Effector CD8-positive, alpha-beta T cell (primary cell): ENCODE results near the gene PLOD3.
"Not testable (repeated sequence)": the region's sequence is repeated elsewhere in the genome, so short reads cannot be mapped to it uniquely, and the experiment has no call there.

Experiments used
- DNase-seq: peaks from one replicate; lab custom pipeline; 2025; lab: John Stamatoyannopoulos, UW
- total RNA-seq, 4 experiments: gene quantifications; one replicate each; lab custom pipeline; 2026; lab: John Stamatoyannopoulos, UW

The PLOD3 gene, protein sequence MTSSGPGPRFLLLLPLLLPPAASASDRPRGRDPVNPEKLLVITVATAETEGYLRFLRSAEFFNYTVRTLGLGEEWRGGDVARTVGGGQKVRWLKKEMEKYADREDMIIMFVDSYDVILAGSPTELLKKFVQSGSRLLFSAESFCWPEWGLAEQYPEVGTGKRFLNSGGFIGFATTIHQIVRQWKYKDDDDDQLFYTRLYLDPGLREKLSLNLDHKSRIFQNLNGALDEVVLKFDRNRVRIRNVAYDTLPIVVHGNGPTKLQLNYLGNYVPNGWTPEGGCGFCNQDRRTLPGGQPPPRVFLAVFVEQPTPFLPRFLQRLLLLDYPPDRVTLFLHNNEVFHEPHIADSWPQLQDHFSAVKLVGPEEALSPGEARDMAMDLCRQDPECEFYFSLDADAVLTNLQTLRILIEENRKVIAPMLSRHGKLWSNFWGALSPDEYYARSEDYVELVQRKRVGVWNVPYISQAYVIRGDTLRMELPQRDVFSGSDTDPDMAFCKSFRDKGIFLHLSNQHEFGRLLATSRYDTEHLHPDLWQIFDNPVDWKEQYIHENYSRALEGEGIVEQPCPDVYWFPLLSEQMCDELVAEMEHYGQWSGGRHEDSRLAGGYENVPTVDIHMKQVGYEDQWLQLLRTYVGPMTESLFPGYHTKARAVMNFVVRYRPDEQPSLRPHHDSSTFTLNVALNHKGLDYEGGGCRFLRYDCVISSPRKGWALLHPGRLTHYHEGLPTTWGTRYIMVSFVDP
- 16.3 to 36.8 (median 28.9) reads per million in 4 experiments for total RNA-seq

DNA sequence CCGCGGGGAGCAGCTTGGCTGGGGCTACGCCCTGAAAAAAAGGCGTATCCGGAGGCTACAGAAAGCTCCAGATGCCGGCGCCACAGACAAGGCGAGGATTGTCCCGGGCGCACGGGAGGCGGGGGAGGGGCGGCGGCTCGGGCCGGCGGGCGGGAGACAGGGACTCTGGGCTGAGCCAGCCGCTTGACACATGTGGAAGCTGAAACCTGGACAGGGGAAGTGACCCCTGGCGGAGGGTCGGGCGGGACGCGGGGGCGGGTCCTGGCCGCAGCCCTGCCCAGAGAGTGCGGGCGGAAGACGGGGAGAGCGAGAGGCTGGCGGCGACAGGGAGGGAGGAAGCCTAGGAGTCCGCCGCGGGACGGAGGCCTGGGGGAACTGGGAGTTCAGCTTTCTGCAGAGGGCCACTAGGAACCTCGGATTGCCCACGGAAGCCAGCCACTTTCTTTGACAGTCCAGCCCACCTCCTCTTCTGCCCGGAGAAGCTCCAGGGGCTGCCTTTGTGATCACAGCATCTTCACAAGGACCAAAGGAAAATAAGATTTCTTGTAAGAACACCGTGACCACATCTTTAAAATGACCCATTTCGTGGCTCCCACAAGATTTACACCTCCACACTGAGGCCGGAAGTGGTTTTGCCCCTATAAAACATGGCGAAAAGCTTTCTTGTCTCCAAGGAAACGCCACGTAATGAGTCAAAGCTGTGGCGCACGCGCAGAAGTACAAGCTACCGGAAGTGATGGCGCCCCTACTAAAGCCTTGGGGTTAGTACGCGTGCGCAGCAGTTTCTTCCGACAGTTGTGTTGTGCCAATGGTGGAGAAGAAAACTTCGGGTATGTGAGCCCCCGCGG, at the start of gene PLOD3, which contains the start of gene ZNHIT1:
Gene PLOD3 (minus strand): TSS at position 194 of the 848 bp plus-strand sequence. CDS start 307 bp downstream, outside the sequence.
Gene ZNHIT1 (plus strand): TSS at position 778 of the 848 bp plus-strand sequence. CDS start 31 bp downstream, at position 809.
- DNase-seq = peak; percentile 96

DNA sequence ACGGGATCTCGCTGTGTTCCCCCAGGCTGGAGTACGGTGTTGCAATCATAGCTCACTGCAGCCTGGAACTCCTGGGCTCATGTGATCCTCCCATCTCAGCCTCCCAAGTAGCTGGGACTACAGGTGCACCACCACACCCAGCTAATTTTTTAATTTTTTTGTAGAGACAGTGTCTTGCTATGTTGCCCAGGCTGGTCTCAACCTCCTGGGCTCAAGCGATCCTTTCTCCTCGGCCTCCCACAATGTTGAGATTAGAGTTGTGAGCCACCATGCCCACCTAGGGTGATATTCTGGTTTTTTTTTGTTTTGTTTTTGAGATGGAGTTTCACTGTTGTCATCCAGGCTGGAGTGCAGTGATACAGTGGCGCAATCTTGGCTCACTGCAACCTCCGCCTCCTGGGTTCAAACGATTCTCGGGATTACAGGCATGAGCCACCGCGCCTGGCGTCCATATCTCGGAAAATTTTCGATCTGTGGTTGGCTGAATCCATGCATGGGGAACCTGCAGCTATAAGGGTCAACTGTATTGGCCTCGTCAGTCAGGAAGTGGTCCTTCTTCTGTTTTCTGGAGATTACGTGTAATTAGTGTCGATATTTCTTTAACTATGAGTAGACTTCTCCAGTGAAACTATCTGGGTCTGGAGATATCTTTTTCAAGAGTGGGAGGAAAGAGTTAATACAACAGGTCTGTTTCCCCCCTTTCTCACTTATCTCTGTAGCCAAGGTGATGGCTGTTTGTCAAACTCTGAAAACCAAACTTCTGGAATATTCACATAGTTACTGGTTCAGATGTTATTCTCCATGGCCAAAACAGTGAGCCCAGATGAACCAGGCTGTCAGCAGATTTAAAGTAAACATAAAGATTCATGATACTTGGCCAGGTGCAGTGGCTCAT, 48.5 kb upstream of the PLOD3 start:
- DNase-seq = no peak

DNA sequence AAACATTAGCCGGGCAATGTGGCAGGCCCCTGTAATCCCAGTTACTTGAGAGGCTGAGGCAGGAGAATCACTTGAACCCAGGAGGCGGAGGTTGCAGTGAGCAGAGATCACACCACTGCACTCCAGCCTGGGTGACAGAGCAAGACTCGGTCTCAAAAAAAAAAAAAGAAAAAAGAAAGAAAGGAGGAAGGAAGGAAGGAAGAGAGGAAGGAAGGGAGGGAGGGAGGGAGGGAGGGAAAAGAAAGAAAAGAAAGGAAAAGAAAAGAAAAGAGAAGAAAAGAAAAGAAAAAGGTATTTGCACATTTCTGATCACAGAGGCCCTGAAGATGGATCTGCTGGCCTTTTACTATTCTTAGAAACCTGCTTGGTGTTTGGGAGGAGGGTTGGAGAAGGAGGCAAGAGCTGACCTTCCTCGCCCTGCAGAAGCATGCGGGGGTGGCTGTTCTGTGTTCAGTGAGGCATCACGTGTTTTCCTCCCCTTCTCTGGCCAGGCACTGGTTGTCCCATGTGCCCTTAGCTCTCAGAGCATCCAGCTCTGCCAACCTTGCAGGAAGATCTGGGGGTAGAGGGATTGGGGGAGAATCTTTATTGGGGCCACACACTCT, 46.8 kb upstream of the PLOD3 start:
- not testable (repeated sequence) for DNase-seq

DNA sequence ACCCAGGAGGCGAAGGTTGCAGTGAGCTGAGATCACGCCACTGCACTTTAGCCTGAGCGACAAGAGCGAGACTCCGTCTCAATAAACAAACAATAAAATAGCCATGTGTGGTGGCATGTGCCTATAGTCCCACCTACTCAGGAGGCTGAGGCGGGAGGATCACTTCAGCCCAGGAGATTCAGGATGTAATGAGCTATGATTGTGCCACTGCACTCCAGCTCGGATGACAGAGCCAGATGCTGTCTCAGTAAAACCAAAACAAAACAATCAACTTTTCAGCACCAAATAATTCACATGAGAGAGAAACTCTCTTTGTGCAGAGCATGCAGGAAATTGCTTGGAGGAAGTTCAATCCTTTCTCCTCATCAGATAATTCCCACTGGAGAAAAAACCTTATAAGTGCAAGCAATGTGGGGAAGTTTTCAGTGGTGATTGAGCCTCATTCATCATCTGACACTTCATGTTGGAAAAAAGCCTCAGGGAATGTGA, 40.9 kb upstream of the PLOD3 start:
- DNase-seq = no peak

DNA sequence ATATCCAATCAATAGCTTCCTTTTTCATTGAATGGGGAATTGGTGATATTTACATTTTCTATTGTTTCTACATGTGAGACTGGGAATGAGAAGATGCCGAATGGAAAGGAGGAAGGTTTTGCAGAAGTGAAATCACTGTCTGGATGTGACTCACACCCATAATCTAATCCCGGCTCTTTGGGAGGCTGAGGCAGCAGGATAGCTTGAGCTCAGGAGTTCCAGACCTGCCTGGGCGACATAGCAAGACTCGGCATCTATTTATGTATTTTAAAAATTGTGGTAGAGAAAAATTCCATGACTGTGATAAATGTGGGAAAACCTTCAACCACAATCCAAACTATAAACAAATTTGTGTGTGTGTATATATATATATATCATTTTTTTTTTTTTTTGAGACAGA, 38.4 kb upstream of the PLOD3 start:
- DNase-seq = no peak

DNA sequence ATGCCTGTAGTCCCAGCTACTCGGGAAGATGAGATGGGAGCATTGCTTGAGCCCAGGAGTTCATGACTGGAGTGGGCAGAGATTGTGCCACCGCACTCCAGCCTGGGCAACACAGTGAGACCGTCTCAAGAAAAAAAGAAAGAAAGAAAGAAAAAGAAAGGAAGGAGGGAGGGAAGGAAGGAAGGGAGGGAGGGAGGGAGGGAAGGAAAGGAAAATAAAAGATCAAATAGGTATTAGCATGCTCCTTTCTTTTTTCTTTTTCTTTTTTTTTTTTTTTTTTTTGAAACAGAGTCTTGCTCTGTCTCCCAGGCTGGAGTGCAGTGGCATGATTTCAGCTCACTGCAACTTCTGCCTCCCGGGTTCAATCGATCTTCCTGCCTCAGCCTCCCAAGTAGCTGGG, 35.8 kb upstream of the PLOD3 start:
- DNase-seq = not testable (repeated sequence)

DNA sequence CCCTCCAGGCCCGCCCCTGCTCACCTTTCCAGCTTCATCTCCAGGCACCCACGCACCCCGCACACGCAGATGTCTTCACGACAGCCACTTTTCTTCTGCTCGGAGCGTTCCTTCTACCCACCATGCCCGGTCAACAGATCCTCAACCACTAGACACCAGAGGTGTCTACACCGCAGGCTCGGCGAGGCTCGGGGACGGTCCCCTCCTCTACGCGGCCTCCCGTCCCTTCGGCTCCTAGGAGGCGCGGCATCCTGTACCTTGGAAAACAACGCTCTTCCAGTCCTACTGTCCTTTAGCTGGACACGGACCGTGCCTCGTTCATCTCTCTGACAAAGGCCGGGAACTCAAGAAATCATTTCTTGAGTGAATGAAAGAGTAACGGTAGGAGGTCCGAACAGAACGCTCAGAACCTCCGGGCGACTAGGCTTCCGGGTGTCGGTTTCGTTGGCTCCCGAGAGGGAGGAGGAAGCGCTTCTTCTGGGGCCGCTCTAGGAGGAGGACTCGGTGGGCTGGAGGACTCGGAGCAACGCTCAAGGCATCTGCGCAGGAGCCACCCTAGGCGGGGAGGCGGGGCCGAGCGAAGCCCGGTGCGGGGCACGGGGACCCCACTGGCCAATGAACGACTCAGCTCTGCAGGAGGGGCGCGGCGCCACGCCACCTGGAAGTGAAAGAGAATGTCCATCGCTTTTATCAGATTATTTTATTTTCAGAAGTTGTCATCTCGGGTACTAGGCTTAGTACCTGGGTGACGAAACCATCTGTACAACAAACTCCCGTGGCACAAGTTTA, 34.7 kb upstream of the PLOD3 start:
- peak; percentile 97 for DNase-seq

DNA sequence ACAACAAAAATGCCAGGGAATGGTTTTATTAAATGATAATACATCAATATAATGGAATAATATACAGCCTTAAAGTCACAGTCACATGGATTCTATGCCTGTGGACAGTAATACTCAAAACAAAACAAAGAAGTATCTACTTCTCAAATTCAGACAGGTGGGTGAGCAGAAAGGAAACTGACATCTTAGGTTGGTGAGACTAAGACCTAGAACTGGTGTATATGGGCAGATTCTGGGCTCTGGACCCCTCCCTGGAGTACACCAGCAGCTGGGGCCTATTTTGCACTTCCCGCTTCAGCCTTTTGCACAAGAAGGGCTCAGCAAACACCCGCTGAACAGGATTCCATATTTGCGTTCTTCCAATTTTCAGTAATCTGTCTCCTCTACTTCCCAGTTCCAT, 32.9 kb upstream of the PLOD3 start:
- DNase-seq = no peak

DNA sequence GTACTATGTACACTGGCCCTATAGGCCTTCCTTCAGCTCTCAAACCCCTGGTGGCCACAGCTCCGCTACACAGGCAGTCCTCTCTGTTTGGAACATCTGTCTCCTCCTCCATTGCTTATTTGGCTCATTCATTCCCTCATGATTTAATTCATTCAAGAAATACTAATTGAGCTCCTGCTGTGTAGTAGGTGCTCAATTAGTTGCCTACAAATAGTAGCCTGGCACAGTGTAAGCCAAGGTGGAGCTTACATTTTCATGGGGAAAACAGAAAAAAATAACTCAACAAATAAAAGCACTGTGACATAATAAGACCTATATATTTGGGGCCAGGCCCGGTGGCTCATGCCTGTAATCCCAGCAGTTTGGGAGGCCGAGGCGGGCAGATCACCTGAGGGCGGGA, 30.9 kb upstream of the PLOD3 start:
- no peak for DNase-seq

DNA sequence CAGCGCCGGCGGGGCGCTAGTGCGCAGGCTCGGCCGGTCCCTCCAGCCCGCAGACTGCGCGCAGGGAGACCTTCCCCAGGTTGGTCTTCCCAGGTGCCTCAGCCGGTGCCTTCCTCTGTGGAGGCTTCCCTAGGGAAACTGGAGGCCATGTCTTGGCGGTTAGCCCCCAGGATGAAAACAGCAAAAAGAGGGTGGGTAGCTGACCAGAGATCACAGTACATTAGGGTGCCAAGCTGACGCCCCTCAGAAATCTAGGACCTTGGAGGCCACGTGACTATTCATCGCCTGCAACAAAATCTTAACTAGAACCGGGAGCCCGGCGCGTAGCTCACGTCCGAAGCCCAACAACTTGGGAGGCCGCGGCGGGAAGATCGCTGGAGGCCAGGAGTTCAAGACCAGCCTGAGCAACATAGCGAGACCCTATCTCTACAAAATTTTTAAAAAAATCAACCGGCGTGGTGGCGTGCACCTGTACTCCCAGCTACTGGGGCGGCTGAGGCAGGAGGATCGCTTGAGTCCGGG, 27.8 kb upstream of the PLOD3 start:
- DNase-seq = no peak

DNA sequence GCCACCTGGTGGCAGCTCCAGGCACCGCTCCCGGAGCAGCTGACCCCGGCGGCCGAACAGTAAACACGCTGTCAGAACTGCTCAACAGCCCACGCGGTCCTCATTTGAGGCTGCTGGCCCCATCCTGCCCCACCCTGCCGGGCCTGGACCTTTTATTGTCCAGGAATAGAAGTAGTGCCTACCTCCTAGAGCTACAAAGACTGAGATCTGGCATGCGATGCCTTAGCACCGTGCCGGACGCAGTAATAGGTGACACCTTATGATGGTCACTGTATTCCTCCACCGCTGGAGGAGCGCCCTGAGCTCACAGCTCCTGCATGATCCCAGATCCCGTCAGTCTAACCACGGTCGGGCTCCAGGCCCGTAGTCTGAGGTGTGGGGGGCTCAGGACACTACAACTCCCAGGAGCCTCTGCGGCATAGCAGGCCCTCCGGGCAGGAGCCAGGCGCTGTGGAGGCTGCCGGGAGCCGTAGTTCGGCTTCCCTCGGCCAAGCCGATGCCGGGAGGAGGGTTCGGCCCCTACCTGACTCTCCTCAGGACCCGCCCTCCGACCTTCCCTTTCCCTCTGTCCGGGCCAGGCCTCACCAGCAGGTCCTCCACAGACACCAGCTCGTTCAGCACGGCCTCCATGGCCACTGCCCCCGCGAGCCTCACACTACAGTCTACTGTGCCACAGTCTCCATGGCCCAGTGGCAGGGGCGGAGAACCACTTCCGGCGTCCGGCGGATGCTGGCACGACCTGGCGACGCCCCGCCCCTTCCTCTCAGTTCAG, 27.2 kb upstream of the PLOD3 start, which contains the start of gene FIS1:
Gene FIS1 (minus strand): TSS at position 707 of the 772 bp plus-strand sequence. CDS start 77 bp downstream, at position 630.
- DNase-seq = peak; percentile 81

DNA sequence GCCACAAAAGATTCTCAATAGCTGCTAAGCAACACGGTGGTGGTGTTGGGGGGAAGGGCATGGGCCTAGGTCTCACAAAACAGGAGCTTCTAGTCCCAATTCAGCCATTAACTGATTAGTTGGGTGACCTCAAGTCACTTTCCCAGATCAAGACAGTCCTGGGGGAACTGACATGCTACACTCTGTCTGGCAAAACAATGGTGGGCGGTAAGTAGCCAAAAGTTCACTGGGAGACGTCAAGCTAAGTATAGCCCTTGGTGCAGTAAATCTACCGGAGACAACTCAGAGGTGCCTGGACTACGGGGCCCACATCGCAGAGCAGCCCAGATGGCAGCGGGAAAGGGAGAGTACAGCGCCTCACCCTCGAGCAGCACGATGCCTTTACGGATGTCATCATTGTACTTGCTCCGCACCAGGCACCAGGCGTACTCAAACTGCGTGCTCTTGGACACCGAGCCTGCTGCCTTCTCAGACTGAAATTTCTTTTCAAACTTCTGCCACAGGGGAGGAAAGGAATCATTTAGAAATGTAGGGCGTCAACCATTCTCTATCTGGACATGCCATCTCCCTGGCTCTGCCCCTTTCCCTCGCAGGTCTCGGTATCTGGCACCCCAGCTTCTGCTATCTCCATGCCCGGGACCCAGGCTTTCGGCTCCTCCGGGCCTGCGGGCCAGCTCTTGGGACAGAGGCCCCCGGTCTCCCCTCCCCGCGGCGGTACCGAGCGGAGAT, 26.4 kb upstream of the PLOD3 start:
- no peak for DNase-seq

DNA sequence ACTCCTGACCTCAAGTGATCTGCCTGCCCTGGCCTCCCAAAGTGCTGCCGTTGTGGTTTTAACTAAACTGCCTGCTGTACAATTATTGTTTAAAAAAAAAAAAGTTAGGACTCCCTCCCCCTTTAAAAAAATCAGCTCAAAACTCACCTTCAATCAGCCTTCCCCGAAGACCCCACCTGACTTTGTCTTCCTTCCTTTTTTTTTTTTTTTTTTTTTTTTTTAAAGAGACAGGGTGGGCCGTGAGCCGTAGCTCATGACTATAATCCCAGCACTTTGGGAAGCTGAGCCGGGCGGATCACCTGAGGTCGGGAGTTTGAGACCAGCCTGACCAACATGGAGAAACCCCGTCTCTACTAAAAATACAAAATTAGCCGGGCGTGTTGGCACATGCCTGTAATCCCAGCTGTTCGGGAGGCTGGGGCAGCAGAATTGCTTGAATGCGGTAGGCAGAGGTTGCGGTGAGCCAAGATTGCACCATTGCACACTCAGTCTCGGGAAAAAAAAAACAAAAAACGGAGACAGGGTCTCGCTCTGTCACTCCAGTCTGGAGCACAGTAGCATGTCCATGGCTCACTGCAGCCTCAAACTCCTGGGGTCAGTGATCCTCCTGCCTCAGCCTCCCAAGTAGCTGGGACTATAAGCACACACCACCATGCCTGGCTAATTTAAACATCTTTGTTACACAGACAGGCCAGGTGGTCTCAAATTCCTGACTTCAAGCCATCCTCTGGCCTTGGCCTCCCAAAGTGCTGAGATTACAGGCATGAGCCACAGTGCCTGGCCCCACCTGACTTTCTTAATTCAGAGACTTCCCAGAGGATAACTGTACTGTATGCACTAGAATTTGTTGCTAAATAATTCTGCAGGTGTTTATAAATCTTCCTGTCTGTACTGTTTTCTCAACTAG, 24.3 kb upstream of the PLOD3 start:
- no peak for DNase-seq

DNA sequence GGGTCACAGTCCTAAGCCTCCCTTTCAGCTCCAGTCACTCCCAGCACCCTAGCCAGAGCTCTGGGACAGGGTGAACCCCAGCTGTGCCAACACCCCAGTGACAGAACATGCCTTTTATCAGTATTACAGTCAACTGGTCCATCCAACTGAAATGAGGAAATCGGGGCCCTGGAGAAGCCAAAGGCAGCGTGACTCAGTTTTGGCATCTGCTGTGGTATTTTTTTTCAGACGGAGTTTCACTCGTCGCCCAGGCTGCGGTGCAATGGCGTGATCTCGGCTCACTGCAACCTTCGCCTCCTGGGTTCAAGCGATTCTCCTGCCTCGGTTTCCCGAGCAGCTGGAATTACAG, 23.6 kb upstream of the PLOD3 start:
- no peak for DNase-seq

DNA sequence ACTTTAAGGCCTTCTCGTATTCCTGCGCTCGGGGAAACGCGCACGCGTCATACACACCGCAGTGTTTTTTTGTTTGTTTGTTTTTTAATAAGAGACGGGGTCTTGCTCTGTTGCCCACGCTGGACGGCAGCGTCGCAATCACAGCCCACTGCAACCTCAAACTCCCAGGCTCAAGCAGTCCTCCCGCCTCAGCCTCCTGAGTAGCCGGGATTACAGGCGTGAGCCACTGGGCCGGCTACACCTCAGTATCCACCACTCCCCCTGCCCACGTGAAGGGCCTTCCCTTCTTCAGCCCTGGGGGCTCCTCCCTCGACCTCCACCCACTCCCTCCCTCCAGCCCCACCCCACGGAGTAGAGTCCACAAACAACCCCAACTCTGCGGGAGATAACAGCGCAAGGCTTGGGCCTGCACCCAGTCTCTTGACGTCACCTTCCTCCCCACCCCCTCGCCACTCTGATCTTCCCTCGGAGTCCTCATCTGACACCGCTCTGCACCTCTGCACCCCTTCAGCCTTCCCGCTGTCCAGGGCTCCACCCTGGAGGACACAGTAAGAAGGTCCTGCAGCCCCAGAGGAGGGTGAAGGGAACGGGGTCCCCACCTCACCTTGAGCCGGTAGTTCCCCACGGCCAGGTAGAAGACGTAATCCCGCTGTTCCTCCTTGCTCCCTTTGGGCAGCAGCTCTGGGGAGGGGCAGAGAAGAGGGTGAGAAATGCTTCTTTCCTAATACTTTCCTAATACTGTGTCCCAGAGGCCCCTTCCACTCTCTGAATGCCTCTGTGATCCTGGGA, 23.0 kb upstream of the PLOD3 start:
- DNase-seq = no peak

DNA sequence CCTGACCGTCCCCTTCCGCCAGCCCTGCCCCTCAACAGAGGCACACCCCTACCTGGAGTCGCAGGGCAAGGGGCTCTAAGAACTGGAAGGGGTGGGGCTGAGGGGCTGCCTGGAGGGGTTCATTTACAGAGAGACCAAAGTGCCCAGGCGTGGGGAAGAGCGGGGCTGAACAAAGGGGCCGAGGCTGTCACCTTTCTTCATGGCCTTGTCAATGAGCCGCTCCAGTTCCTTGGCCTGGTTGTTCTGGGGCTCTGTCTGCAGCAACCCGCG, 22.5 kb upstream of the PLOD3 start:
- DNase-seq = no peak
